Testis (tissue), 2 donors: ENCODE results near the gene SH3BP4.

Source experiments
- POLR2A ChIP-seq: fragments of 450-650 bp; IDR thresholded peaks from one replicate; pipeline ENCODE4 v1.6.1; 2017; ENCODE audit warnings: antibody characterized with exemption, mild to moderate bottlenecking, moderate library complexity
- TF ChIP-seq, protein P1 (sequence below), 3 experiments: fragments of 450-650 bp in 2 of 3; fragments of 200-600 bp in 1 of 3; sonication (generic) in 1 of 3; IDR thresholded peaks; one replicate each; pipeline ENCODE4 v1.5.1; 2016 to 2019; ENCODE audit warnings: antibody characterized with exemption in 3 of 3, mild to moderate bottlenecking in 2 of 3, moderate library complexity in 1 of 3

DNA sequence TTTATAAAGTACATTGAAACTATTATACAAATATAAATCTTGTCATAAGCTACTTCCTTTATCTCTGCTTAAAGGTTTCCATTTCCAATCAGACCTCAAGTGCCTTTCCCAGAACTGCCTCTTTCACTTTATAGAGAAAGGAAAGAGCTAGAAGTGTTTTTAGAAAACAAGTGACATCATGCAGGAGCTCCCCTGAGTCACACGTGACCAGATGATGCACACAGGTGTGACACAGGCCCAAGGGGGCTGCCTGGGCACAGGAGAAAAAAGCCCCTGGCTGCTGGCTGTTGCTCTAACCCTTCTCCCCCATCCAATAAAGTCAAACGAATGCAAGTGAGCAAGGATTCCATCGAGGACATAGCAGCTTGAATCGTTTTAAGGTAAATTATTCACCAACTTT lies 21.4 kb upstream of the SH3BP4 start:
- TF ChIP-seq, protein P1, sequence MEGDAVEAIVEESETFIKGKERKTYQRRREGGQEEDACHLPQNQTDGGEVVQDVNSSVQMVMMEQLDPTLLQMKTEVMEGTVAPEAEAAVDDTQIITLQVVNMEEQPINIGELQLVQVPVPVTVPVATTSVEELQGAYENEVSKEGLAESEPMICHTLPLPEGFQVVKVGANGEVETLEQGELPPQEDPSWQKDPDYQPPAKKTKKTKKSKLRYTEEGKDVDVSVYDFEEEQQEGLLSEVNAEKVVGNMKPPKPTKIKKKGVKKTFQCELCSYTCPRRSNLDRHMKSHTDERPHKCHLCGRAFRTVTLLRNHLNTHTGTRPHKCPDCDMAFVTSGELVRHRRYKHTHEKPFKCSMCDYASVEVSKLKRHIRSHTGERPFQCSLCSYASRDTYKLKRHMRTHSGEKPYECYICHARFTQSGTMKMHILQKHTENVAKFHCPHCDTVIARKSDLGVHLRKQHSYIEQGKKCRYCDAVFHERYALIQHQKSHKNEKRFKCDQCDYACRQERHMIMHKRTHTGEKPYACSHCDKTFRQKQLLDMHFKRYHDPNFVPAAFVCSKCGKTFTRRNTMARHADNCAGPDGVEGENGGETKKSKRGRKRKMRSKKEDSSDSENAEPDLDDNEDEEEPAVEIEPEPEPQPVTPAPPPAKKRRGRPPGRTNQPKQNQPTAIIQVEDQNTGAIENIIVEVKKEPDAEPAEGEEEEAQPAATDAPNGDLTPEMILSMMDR (IDR thresholded peaks at IDR 0.05) = no peak
- TF ChIP-seq POLR2A = no peak
